Gastroesophageal sphincter (tissue), 4 donors: Measurements from ENCODE around the gene PRR5L. TPM values are rescaled to one million over a fixed set of nuclear protein-coding genes. Genes with fewer than 3 reads are reported as not detected.
A peak's percentile ranks its signal among the peaks of the same experiment; 100 is the strongest.
"Not testable (repeated sequence)": the region's sequence is repeated elsewhere in the genome, so short reads cannot be mapped to it uniquely, and the experiment has no call there.

Experiments
- ATAC-seq: fragments of 150-250 bp; one replicate; pipeline ENCODE4 v1.9.1; 2016; ENCODE audit warnings: mild to moderate bottlenecking, moderate library complexity
- H3K27ac ChIP-seq, 4 donors: fragments of 200-600 bp; sonication (generic) in 3 of 4; 1 replicate in 3 of 4; 2 replicates in 1 of 4; pipeline ENCODE4 v1.5.1; 2016 to 2019
- H3K27me3 ChIP-seq: fragments of 200-600 bp; sonication (generic); one replicate; pipeline ENCODE4 v1.5.1; 2019
- H3K36me3 ChIP-seq, 2 donors: fragments of 200-600 bp; sonication (generic); one replicate each; pipeline ENCODE4 v1.5.1; 2019; ENCODE audit warnings: control low read depth in 1 of 2
- H3K4me1 ChIP-seq, 3 donors: fragments of 200-600 bp; sonication (generic); 1 replicate in 2 of 3; 2 replicates in 1 of 3; pipeline ENCODE4 v1.5.1; 2016 to 2019; ENCODE audit warnings: control low read depth in 2 of 3
- H3K4me3 ChIP-seq, 2 donors: fragments of 200-600 bp; sonication (generic); one replicate each; pipeline ENCODE4 v1.5.1; 2019; ENCODE audit warnings: mild to moderate bottlenecking in 1 of 2, moderate library complexity in 1 of 2
- H3K9me3 ChIP-seq, 3 donors: fragments of 200-600 bp; sonication (generic); one replicate each; pipeline ENCODE4 v1.5.1; 2017 to 2019; ENCODE audit warnings: control low read depth in 2 of 3
- CTCF ChIP-seq, 4 experiments: fragments of 200-600 bp in 2 of 4; fragments of 450-650 bp in 2 of 4; sonication (generic) in 1 of 4; IDR thresholded peaks; one replicate each; pipeline ENCODE4 v1.5.1; 2017 to 2019; ENCODE audit warnings: antibody characterized with exemption in 4 of 4, mild to moderate bottlenecking in 2 of 4, moderate library complexity in 2 of 4
- EP300 ChIP-seq: sonication (generic); formaldehyde crosslinking; IDR thresholded peaks from one replicate; pipeline ENCODE4 v1.6.1; 2017; ENCODE audit warnings: antibody characterized with exemption, mild to moderate bottlenecking
- POLR2A ChIP-seq, 2 donors: fragments of 450-650 bp; IDR thresholded peaks; one replicate each; pipeline ENCODE4 v1.6.1; 2017; ENCODE audit warnings: antibody characterized with exemption in 2 of 2, mild to moderate bottlenecking in 2 of 2, moderate library complexity in 1 of 2
- POLR2AphosphoS5 ChIP-seq: sonication (generic); formaldehyde crosslinking; IDR thresholded peaks from one replicate; pipeline ENCODE4 v1.6.1; 2017; ENCODE audit warnings: antibody characterized with exemption
- WGBS, 2 donors: methylation state at CpG; one replicate each; pipeline ENCODE4 v1.1.5; 2018; ENCODE audit warnings: low coverage in 1 of 2; 5-methylcytosine and 5-hydroxymethylcytosine counted together
- small RNA-seq, 4 donors: library from RNA; depleted of rRNA; stranded (forward); fragments of <200 nt; gene quantifications; one replicate each; pipeline ENCODE3, GENCODE V24; 2016
- total RNA-seq, 4 donors: library from RNA; depleted of rRNA; stranded (reverse); fragments of >200 nt; gene quantifications; one replicate each; pipeline ENCODE4 v1.1.0, GENCODE V29; 2016

The PRR5L gene
- total RNA-seq, 4 donors from 2014 or later: 2.8 to 9.7 (median 7.5) TPM

DNA sequence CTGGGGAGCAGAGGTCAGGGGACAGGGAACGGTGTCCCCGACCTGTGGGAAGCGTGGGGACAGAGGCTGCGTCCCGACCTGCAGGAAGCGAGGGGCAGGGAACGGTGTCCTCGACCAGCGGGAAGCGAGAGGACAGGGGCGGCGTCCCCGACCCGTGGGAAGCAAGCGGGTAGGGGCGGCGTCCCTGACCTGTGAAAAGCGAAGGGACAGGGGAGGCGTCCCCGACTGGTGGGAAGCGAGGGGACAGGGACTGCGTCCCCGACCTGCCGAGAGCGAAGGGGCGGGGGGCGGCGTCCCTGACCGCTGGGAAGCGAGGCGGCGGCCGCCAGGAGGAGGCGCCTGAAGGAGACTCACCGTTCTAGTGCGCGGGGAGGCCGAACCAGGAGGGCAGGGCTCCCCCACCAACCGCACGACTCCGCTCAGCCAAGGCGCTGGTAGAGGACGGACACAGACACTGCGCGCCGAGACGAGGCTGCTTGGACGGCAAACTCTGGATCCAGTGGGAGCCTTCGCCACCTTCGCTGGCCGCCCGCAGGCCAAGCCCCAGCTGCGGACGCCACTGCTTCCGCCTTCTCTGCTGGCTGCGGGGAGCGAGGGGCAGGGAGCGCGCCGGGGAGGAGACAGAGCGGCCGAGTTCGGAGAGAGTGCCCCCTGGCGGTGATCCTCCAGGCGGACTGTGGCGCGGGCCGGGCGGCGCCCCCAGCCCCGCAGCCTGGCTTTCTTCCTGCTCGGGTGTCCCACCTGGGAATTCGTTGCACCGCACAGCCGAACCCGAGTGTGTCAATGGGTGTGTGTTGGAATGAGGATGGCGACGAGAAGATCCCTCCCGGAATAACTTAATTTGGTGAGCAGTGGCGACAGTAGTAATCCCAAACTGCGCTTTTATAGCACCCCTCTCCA is 213.9 kb downstream of the PRR5L start, which contains the start of gene TRAF6:
Gene TRAF6 (minus strand): TSS at position 579 of the 900 bp plus-strand sequence. CDS start 8,757 bp downstream, outside the sequence.
- WGBS, 2 donors: 0 to 2% methylated on average over 2 to 25 of the region's 81 CpGs
- Histone ChIP-seq H3K27ac (peak within 1 kb of the TSS; percentile 67 to 93 (median 88)), H3K9me3 (peaks cover 0 to 9% (median 0%) of the 10 kb centered on the region in 3 donors), H3K36me3 (no peaks in the 10 kb centered on the region), H3K27me3 (no peaks in the 10 kb centered on the region), H3K4me3 (peak within 1 kb of the TSS; percentile 78 to 92), H3K4me1 (peaks cover 0 to 40% (median 10%) of the 10 kb centered on the region in 3 donors)
- peak in 3 of 4 experiments; percentile 85 to 87 (median 86) for TF ChIP-seq CTCF (IDR thresholded peaks at IDR 0.05)
- TF ChIP-seq EP300: no peak
- TF ChIP-seq POLR2A (IDR thresholded peaks at IDR 0.05): peak; percentile 87 to 89
- peak; percentile 96 for TF ChIP-seq POLR2AphosphoS5
- ATAC-seq: peak; percentile 95

DNA sequence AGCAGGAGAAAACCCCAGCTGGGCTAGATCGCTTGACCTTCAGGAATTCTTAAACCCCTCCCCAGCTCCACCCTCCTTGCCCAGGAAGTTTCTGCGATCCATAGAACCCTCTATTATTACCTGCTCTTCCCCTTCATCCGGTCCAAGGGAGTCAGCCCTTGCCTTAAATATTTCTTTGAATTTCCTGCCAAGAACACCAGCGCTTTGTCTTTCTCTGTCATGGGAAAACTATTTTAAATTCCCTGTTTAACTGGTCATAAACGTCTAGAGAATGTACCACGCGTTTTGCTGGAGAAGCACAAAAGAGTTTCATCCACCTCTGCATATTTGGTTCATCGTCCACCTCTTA is 214.5 kb downstream of the PRR5L start:
- Histone ChIP-seq H3K36me3 (no peaks in the 10 kb centered on the region), H3K4me1 (peaks cover 0 to 38% (median 10%) of the 10 kb centered on the region in 3 donors), H3K4me3 (peak overlapping the region; percentile 78 to 92), H3K27ac (peak overlapping the region; percentile 11 to 93 (median 88)), H3K9me3 (peaks cover 0 to 9% (median 0%) of the 10 kb centered on the region in 3 donors), H3K27me3 (no peaks in the 10 kb centered on the region)
- WGBS, 2 donors: 9 to 13% methylated on average over 7 to 8 of the region's 8 CpGs
- no peak for ATAC-seq
- TF ChIP-seq POLR2AphosphoS5: no peak
- TF ChIP-seq POLR2A (IDR thresholded peaks at IDR 0.05): no peak
- no peak for TF ChIP-seq EP300
- no peak for TF ChIP-seq CTCF (IDR thresholded peaks at IDR 0.05)

- 43 to 75% methylated on average over 1 to 2 of the region's 2 CpGs for WGBS, 2 donors
- H3K36me3 ChIP-seq, H3K9me3 ChIP-seq, ATAC-seq, H3K4me3 ChIP-seq, H3K27me3 ChIP-seq: not testable (repeated sequence)
- H3K27ac ChIP-seq: peak overlapping the region in 3 of 4 donors; percentile 86 to 93 (median 91)
- H3K4me1 ChIP-seq: peaks cover 0 to 34% (median 10%) of the 10 kb centered on the region in 3 donors
These were observed 215.0 kb downstream of the PRR5L start for GRCh38 chr11:36511062-36511461.

GRCh38 chr11:36512016-36512415 is 215.9 kb downstream of the PRR5L start:
- Histone ChIP-seq H3K4me3 (no peak overlapping the region), H3K9me3 (peaks cover 0 to 9% (median 0%) of the 10 kb centered on the region in 3 donors), H3K4me1 (peaks cover 0 to 26% (median 10%) of the 10 kb centered on the region in 3 donors), H3K27me3 (no peaks in the 10 kb centered on the region), H3K36me3 (no peaks in the 10 kb centered on the region), H3K27ac (no peak overlapping the region)
- 29 to 80% methylated on average over 3 to 5 of the region's 5 CpGs for WGBS, 2 donors
- no peak for ATAC-seq
- TF ChIP-seq EP300: no peak
- no peak for TF ChIP-seq POLR2A (IDR thresholded peaks at IDR 0.05)
- no peak for TF ChIP-seq CTCF (IDR thresholded peaks at IDR 0.05)
- TF ChIP-seq POLR2AphosphoS5: no peak

- Histone ChIP-seq H3K27me3 (no peaks in the 10 kb centered on the region), H3K4me1 (peaks cover 0 to 13% (median 0%) of the 10 kb centered on the region in 3 donors), H3K4me3 (no peak overlapping the region), H3K27ac (no peak overlapping the region), H3K36me3 (no peaks in the 10 kb centered on the region), H3K9me3 (peaks cover 0 to 9% (median 0%) of the 10 kb centered on the region in 3 donors)
- ATAC-seq: no peak
- TF ChIP-seq POLR2AphosphoS5: no peak
- TF ChIP-seq POLR2A (IDR thresholded peaks at IDR 0.05): no peak
- TF ChIP-seq CTCF (IDR thresholded peaks at IDR 0.05): no peak
- no peak for TF ChIP-seq EP300
- WGBS, 2 donors: 57 to 100% methylated on average over 1 to 2 of the region's 2 CpGs
These were observed 217.9 kb downstream of the PRR5L start for GRCh38 chr11:36513965-36514364.

Small RNA genes within 50 kb of the gene (small RNA-seq; reads per million reads assigned to genes)
- gene AC061999.1: 0 reads per million in 4 donors

Other genes starting within 250 kb of the PRR5L start
- 10 to 100 TPM; 19.7 to 26.5 (median 25.5) TPM for gene COMMD9, start 6.9 kb upstream of the PRR5L start, total RNA-seq
- 10 to 100 TPM; 13.5 to 17.0 (median 16.1) TPM for gene TRAF6, start 214.0 kb downstream of the PRR5L start, total RNA-seq